GM10266 (cell line): ENCODE data around the gene CCNDBP1.

Source experiments
- DNase-seq: peaks from one replicate; pipeline ENCODE4 v3.0.0; 2012; ENCODE audit errors: extremely low spot score
- TF ChIP-seq, protein P1 (sequence below): IDR thresholded peaks from 2 replicates; pipeline ENCODE4 v1.5.1; 2012; ENCODE audit warnings: mild to moderate bottlenecking, low read depth; ENCODE audit not compliant: control insufficient read depth, insufficient read depth; ENCODE audit errors: missing control alignments

Gene CCNDBP1

GRCh38 chr15:43214169-43214568, 29.0 kb downstream of the CCNDBP1 start:
- no peak for DNase-seq
- TF ChIP-seq, protein P1, sequence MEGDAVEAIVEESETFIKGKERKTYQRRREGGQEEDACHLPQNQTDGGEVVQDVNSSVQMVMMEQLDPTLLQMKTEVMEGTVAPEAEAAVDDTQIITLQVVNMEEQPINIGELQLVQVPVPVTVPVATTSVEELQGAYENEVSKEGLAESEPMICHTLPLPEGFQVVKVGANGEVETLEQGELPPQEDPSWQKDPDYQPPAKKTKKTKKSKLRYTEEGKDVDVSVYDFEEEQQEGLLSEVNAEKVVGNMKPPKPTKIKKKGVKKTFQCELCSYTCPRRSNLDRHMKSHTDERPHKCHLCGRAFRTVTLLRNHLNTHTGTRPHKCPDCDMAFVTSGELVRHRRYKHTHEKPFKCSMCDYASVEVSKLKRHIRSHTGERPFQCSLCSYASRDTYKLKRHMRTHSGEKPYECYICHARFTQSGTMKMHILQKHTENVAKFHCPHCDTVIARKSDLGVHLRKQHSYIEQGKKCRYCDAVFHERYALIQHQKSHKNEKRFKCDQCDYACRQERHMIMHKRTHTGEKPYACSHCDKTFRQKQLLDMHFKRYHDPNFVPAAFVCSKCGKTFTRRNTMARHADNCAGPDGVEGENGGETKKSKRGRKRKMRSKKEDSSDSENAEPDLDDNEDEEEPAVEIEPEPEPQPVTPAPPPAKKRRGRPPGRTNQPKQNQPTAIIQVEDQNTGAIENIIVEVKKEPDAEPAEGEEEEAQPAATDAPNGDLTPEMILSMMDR, result no peak

- TF ChIP-seq, protein P1, result no peak
- no peak for DNase-seq
Measured at GRCh38 chr15:43214592-43215295, 29.5 kb downstream of the CCNDBP1 start.

DNA sequence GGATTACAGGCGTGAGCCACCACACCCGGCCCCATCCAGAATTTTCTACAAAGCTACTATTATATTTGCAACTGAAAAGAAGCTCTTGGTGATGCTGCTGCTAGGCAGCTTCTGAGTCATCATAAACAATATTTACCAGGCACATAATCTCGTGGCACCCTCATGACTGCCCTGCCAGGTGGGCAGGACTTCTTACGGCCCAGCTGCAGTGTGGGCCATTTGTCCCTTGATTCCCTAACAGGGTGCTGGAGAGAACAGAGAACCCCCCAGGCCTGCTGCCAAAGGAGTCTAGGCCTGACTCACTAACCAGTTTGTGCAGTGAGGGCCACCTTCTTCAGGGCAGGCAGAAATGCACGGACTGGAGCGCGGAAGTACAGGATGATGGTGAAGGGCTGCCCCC, 30.8 kb downstream of the CCNDBP1 start:
- TF ChIP-seq, protein P1, result no peak
- DNase-seq, result no peak

- TF ChIP-seq, protein P1, result no peak
- no peak for DNase-seq
Measured at GRCh38 chr15:43218908-43219706, 33.9 kb downstream of the CCNDBP1 start.

DNA sequence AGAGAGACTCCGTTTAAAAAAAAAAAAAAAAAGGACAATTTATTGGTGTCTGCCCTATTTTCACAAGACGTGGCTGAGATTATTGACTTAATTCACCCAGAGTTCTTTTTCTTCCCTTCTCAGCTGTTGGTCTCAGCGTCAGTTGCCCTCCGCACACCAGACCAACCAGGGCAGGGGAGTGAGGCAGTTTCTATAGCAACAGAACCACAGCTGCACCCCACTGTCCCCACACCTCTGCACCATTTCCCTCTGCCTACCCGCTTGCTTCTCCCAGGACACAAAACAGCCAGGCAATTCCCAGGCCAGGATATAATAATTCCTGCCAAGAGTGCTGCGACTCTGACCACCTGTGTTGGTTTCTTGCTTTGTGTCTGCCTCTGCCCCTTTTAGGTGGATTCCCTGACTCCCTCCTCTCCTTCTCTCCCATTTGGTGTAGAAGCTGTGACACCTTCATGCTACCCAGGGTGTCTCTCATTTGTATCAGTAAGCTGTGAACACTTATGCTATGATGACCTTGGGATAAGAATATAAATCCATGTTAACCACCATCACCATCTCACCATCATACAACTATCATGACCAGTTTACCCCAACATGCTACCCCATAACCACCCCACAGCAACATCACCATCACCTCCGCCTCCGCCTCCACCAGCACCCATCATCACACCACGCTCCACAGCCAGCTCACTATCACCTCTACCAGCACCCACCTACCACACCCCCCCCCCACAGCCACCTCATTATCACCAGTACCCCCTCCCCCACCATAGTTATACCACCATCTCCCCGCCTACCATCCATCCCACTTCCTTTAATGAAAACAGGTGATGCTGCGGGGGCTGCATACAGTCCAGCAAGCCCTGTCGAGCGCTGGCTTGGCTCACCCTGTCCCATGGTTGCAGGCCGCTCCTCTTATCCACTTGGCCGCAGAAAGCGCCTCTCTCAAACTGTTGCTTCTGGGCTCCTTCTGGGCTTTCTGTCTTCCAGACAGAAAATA, 35.0 kb downstream of the CCNDBP1 start:
- DNase-seq, result no peak
- TF ChIP-seq, protein P1, result no peak

DNA sequence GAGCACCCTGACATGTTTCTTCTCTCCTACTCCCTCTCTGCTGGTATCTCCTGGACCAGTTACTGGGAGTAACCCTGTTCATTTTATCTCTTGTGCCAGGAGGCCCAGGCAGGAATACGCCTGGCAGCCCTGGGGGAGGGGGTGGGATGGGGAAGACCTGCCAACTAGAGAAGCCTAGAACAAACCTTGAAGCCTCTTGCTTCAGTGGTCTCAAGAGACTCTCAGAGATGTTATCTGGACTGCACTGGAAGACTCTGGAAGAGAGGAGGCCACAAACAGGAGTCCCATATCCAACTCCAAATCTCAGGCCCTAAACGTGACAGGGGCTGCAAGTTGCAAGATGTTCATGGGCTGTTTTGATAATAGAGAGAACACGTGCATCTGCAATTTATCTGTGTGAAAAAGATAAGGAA, 35.8 kb downstream of the CCNDBP1 start, which contains the start of gene EPB42:
TSS of gene EPB42 (minus strand) at position 28 of the 413 bp plus-strand sequence. CDS start 193 bp downstream, outside the sequence.
- no peak for DNase-seq
- TF ChIP-seq, protein P1, result no peak
